H1 (cell line): ENCODE measurements around the gene IL17RE. TPM values are rescaled to one million over a fixed set of nuclear protein-coding genes. Genes with fewer than 3 reads are reported as not detected.

Experiments used
- CTCF ChIA-PET: fragments of 300-600 bp; sonication (Branson Sonifier 250); formaldehyde crosslinking; loops from one replicate; lab custom pipeline; 2021; ENCODE audit not compliant: partially characterized antibody; lab: Charles Lee
- POLR2A ChIA-PET: fragments of 300-600 bp; sonication (Branson Sonifier 250); formaldehyde crosslinking; loops from one replicate; lab custom pipeline; 2021; ENCODE audit warnings: inconsistent platforms; ENCODE audit not compliant: partially characterized antibody; lab: Charles Lee
- DNase-seq, 2 experiments: peaks; one replicate each; pipeline versions ENCODE4 v3.0.0 to v3.0.0-alpha.2; 2010 to 2022; ENCODE audit warnings: low spot score in 2 of 2, low read depth in 1 of 2, mixed read lengths in 1 of 2
- FAIRE-seq: peaks from 2 replicates; lab custom pipeline; 2011; peaks lifted over from hg19 to GRCh38; lab: Jason Lieb, UNC
- H2AFZ ChIP-seq: 2 replicates; pipeline ENCODE4 v1.8.1; 2012; ENCODE audit warnings: low read length, inconsistent platforms
- H2AK5ac ChIP-seq: 2 replicates; pipeline ENCODE4 v1.6.1; 2013; ENCODE audit warnings: low read depth, low read length
- H2BK120ac ChIP-seq: replicated peaks from 2 replicates; pipeline ENCODE3; 2013; ENCODE audit warnings: low read depth, low read length, inconsistent platforms
- H2BK12ac ChIP-seq: 2 replicates; pipeline ENCODE4 v1.6.1; 2013; ENCODE audit warnings: low read depth, low read length
- H2BK15ac ChIP-seq: 2 replicates; pipeline ENCODE4 v1.6.1; 2013; ENCODE audit warnings: low read length
- H2BK20ac ChIP-seq: 2 replicates; pipeline ENCODE4 v1.6.1; 2013; ENCODE audit warnings: low read length
- H2BK5ac ChIP-seq: 2 replicates; pipeline ENCODE4 v1.6.1; 2013; ENCODE audit warnings: low read depth, low read length
- H3K14ac ChIP-seq: 2 replicates; pipeline ENCODE4 v1.6.1; 2013; ENCODE audit warnings: inconsistent platforms; ENCODE audit not compliant: insufficient read length
- H3K18ac ChIP-seq: 2 replicates; pipeline ENCODE4 v1.6.1; 2013; ENCODE audit warnings: low read length; ENCODE audit errors: extremely low read depth
- H3K23ac ChIP-seq: 2 replicates; pipeline ENCODE4 v1.6.1; 2013; ENCODE audit warnings: inconsistent platforms; ENCODE audit not compliant: insufficient read length
- H3K23me2 ChIP-seq: 2 replicates; pipeline ENCODE4 v1.6.1; 2013; ENCODE audit warnings: low read depth, low read length
- H3K27ac ChIP-seq: 2 replicates; pipeline ENCODE4 v1.6.1; 2011; ENCODE audit warnings: low read depth, low read length, inconsistent platforms
- H3K27me3 ChIP-seq, 4 experiments: replicated peaks in 1 of 4; 1 replicate in 1 of 4; 2 replicates in 3 of 4; pipeline versions ENCODE4 v1.6.1 to v1.8.1; 2011 to 2013; ENCODE audit warnings: low read length in 3 of 4, mild to moderate bottlenecking in 3 of 4, inconsistent platforms in 2 of 4, mixed read lengths in 2 of 4, moderate library complexity in 1 of 4; ENCODE audit not compliant: control insufficient read depth in 3 of 4, insufficient read depth in 3 of 4; ENCODE audit errors: extremely low read depth in 1 of 4
- H3K36me3 ChIP-seq, 4 experiments: 2 replicates each; pipeline versions ENCODE4 v1.6.1 to v1.8.1; 2011 to 2013; ENCODE audit warnings: mild to moderate bottlenecking in 4 of 4, low read length in 3 of 4, moderate library complexity in 2 of 4, control low read depth in 1 of 4, inconsistent platforms in 1 of 4; ENCODE audit not compliant: insufficient read depth in 4 of 4, control insufficient read depth in 2 of 4
- H3K4ac ChIP-seq: replicated peaks from 2 replicates; pipeline ENCODE3; 2013; ENCODE audit warnings: low read length, low read depth, mixed read lengths, inconsistent platforms; ENCODE audit not compliant: insufficient read length
- H3K4me1 ChIP-seq, 4 experiments: replicated peaks in 1 of 4; 1 replicate in 1 of 4; 2 replicates in 3 of 4; pipeline versions ENCODE4 v1.6.1 to v1.8.1; 2011 to 2013; ENCODE audit warnings: low read length in 3 of 4, inconsistent platforms in 2 of 4, mixed read lengths in 1 of 4; ENCODE audit not compliant: insufficient read depth in 4 of 4, control insufficient read depth in 3 of 4
- H3K4me2 ChIP-seq, 2 experiments: 2 replicates each; pipeline versions ENCODE4 v1.6.1 to v1.8.1; 2011 to 2013; ENCODE audit warnings: low read depth in 2 of 2, low read length in 2 of 2, control low read depth in 1 of 2, inconsistent platforms in 1 of 2, mild to moderate bottlenecking in 1 of 2; ENCODE audit not compliant: insufficient read depth in 1 of 2
- H3K4me3 ChIP-seq, 4 experiments: fragments of 200-600, 300-600 bp in 1 of 4; sonication (generic), shearing (Covaris generic), sonication (Bioruptor Twin) in 1 of 4; 2 replicates each; pipeline versions ENCODE4 v1.5.1 to v1.8.1; 2011 to 2016; ENCODE audit warnings: low read length in 4 of 4, low read depth in 3 of 4, control low read depth in 2 of 4, inconsistent platforms in 2 of 4, mild to moderate bottlenecking in 2 of 4, mixed read lengths in 1 of 4, moderate library complexity in 1 of 4; ENCODE audit not compliant: insufficient read depth in 2 of 4; ENCODE audit errors: extremely low read depth in 1 of 4
- H3K56ac ChIP-seq: replicated peaks from 2 replicates; pipeline ENCODE3; 2013; ENCODE audit warnings: low read depth, mild to moderate bottlenecking, mixed read lengths, low read length, inconsistent platforms; ENCODE audit not compliant: insufficient read length
- H3K79me1 ChIP-seq: 2 replicates; pipeline ENCODE4 v1.6.1; 2013; ENCODE audit warnings: low read depth, low read length, control low read depth
- H3K79me2 ChIP-seq, 2 experiments: 2 replicates each; pipeline versions ENCODE4 v1.6.1 to v1.8.1; 2012 to 2013; ENCODE audit warnings: low read length in 2 of 2, mild to moderate bottlenecking in 2 of 2, inconsistent platforms in 1 of 2; ENCODE audit not compliant: insufficient read depth in 2 of 2, control insufficient read depth in 1 of 2
- H3K9ac ChIP-seq, 4 experiments: replicated peaks in 1 of 4; 1 replicate in 1 of 4; 2 replicates in 3 of 4; pipeline versions ENCODE4 v1.6.1 to v1.8.1; 2011 to 2013; ENCODE audit warnings: low read depth in 3 of 4, low read length in 3 of 4, control low read depth in 2 of 4, mild to moderate bottlenecking in 2 of 4, moderate library complexity in 2 of 4, inconsistent platforms in 1 of 4; ENCODE audit errors: extremely low read depth in 1 of 4
- H3K9me3 ChIP-seq, 2 experiments: 2 replicates each; pipeline versions ENCODE4 v1.6.1 to v1.8.1; 2012 to 2013; ENCODE audit warnings: mild to moderate bottlenecking in 2 of 2, moderate library complexity in 2 of 2, control low read depth in 1 of 2, inconsistent platforms in 1 of 2, low read depth in 1 of 2, low read length in 1 of 2, mixed read lengths in 1 of 2; ENCODE audit not compliant: insufficient read depth in 2 of 2
- H4K20me1 ChIP-seq, 2 experiments: replicated peaks in 1 of 2; 2 replicates each; pipeline versions ENCODE3 to v1.8.1; 2011 to 2013; ENCODE audit warnings: inconsistent platforms in 2 of 2, low read length in 2 of 2, mild to moderate bottlenecking in 1 of 2; ENCODE audit not compliant: insufficient read depth in 2 of 2, control insufficient read depth in 1 of 2
- H4K5ac ChIP-seq: 2 replicates; pipeline ENCODE4 v1.6.1; 2013; ENCODE audit warnings: low read length, low read depth, mixed read lengths, inconsistent platforms; ENCODE audit not compliant: insufficient read length
- H4K8ac ChIP-seq: 2 replicates; pipeline ENCODE4 v1.8.0; 2013; ENCODE audit warnings: mild to moderate bottlenecking, moderate library complexity, low read length, inconsistent platforms; ENCODE audit not compliant: insufficient read depth; ENCODE audit errors: extremely low read depth
- H4K91ac ChIP-seq: replicated peaks from 2 replicates; pipeline ENCODE3; 2013; ENCODE audit warnings: low read length, mixed read lengths, inconsistent platforms; ENCODE audit not compliant: insufficient read length
- ASH2L ChIP-seq: fragments of 200-600, 300-600 bp; sonication (generic); IDR thresholded peaks from one replicate; pipeline ENCODE4 v1.7.1; 2017; ENCODE audit warnings: low read length
- BACH1 ChIP-seq: IDR thresholded peaks from 2 replicates; pipeline ENCODE4 v1.6.1; 2012; ENCODE audit warnings: low read length, improper control_type of control experiment
- CBX8 ChIP-seq: fragments of 300-800, 300-1000 bp; sonication (generic); IDR thresholded peaks from 2 replicates; pipeline ENCODE4 v1.7.1; 2016; ENCODE audit warnings: low read depth, low read length, borderline replicate concordance
- CEBPB ChIP-seq: IDR thresholded peaks from 2 replicates; pipeline ENCODE4 v1.6.1; 2012; ENCODE audit warnings: low read depth, low read length
- CTBP2 ChIP-seq: IDR thresholded peaks from 2 replicates; pipeline ENCODE4 v1.7.0; 2011; ENCODE audit warnings: borderline replicate concordance, mild to moderate bottlenecking, moderate library complexity, mixed read lengths, low read length; ENCODE audit not compliant: insufficient read depth, insufficient read length
- GTF2F1 ChIP-seq: IDR thresholded peaks from 2 replicates; pipeline ENCODE4 v1.6.1; 2012; ENCODE audit warnings: low read depth, low read length, improper control_type of control experiment, borderline replicate concordance
- HDAC2 ChIP-seq, 2 experiments: fragments of 300-600 bp in 1 of 2; sonication (generic) in 1 of 2; IDR thresholded peaks; 2 replicates each; pipeline ENCODE4 v1.6.1; 2011 to 2012; ENCODE audit warnings: low read depth in 2 of 2, low read length in 2 of 2, mild to moderate bottlenecking in 2 of 2, moderate library complexity in 2 of 2, borderline replicate concordance in 1 of 2, inconsistent platforms in 1 of 2
- NRF1 ChIP-seq: IDR thresholded peaks from 2 replicates; pipeline ENCODE4 v1.6.1; 2011; ENCODE audit warnings: mild to moderate bottlenecking, low read depth, low read length, improper control_type of control experiment
- POLR2AphosphoS5 ChIP-seq: IDR thresholded peaks from 2 replicates; pipeline ENCODE4 v1.6.1; 2011; ENCODE audit warnings: low read depth, low read length
- RBBP5 ChIP-seq: IDR thresholded peaks from 2 replicates; pipeline ENCODE4 v1.7.1; 2012; ENCODE audit warnings: low read depth, mild to moderate bottlenecking, inconsistent platforms, low read length, moderate library complexity, borderline replicate concordance
- RFX5 ChIP-seq: IDR thresholded peaks from 2 replicates; pipeline ENCODE4 v1.6.1; 2011; ENCODE audit warnings: low read depth, low read length, improper control_type of control experiment, borderline replicate concordance
- RNF2 ChIP-seq: fragments of 200-900, 300-1000 bp; sonication (generic); IDR thresholded peaks from 2 replicates; pipeline ENCODE4 v1.7.1; 2016; ENCODE audit warnings: borderline replicate concordance, low read depth, mild to moderate bottlenecking, antibody characterized with exemption, low read length; ENCODE audit not compliant: poor library complexity, severe bottlenecking; ENCODE audit errors: missing control alignments
- SP2 ChIP-seq: IDR thresholded peaks from 2 replicates; pipeline ENCODE4 v1.6.1; 2012; ENCODE audit warnings: mild to moderate bottlenecking, low read length, inconsistent platforms
- TEAD4 ChIP-seq: IDR thresholded peaks from 2 replicates; pipeline ENCODE4 v1.6.1; 2012; ENCODE audit warnings: low read depth, low read length, inconsistent platforms, mixed read lengths
- WGBS, 2 experiments: shearing (Covaris generic) in 1 of 2; methylation state at CpG; one replicate each; pipeline versions ENCODE4 v1.1.6 to v1.1.7; 2013 to 2015; ENCODE audit warnings: low lambda C conversion rate in 2 of 2, mixed read lengths in 2 of 2, inconsistent platforms in 1 of 2, low coverage in 1 of 2, missing lambda C conversion rate in 1 of 2; ENCODE audit not compliant: insufficient replicate concordance in 2 of 2, insufficient coverage in 1 of 2, insufficient read length in 1 of 2; ENCODE audit errors: extremely low coverage in 1 of 2, missing lambda C conversion rate in 1 of 2; 5-methylcytosine and 5-hydroxymethylcytosine counted together
- polyA plus RNA-seq, 7 experiments: library from polyadenylated mRNA; depleted of rRNA in 3 of 7; stranded (reverse) in 5 of 7; unstranded in 2 of 7; fragments of >200 nt in 5 of 7; fragments of 200-250 nt in 2 of 7; gene quantifications; 1 replicate in 5 of 7; 2 replicates in 1 of 7; 4 replicates in 1 of 7; pipeline versions ENCODE4 v1.2.1 to v1.2.3, GENCODE V29; 2011 to 2013; ENCODE audit warnings: missing spikeins in 2 of 7, mixed read lengths in 2 of 7
- total RNA-seq: library from RNA; stranded (reverse); fragmentation: NEBNext Ultra II Directional; extraction: Animal tissue kit (Norgen Biotek cat#: 25700); gene quantifications from 2 replicates; pipeline ENCODE4 v1.2.1, GENCODE V29; 2021

The IL17RE gene
- total and polyA plus RNA-seq, 2 of the 8 experiments (the other 6 are each of a cell fraction or from before 2014, with no cell fraction given) = 3.4 to 4.9 TPM

DNA sequence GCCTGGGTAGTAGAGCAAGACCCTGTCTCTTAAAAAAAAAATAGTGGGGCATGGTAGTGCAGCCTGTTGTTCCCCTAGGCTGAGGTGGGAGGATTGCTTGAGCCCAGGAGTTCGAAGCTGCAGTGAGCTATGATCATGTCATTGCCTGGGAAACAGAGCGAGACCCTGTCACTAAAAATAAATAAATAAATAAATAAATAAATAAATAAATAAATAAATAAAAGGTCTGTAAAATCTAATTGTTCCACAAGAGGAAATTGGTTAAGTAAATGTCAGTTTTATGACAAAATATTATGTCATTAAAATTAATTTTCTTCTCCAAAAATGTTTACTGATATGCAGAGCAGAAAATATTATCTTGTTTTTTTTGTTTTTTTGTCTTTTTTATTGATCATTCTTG is 36.3 kb downstream of the IL17RE start:
- no peak overlapping the region for H2BK15ac ChIP-seq
- H3K4me3 ChIP-seq = no peak overlapping the region
- H3K4me2 ChIP-seq = no peak overlapping the region
- no peak overlapping the region for H4K8ac ChIP-seq
- FAIRE-seq (no peak), DNase-seq (no peak)
- peaks cover 0 to 4% of the 10 kb centered on the region in 2 experiments; a peak in 1 of 4 replicates for H3K9me3 ChIP-seq
- H3K36me3 ChIP-seq = no peaks in the 10 kb centered on the region
- no peak overlapping the region for H3K23ac ChIP-seq
- H2AK5ac ChIP-seq = no peak overlapping the region
- H2BK120ac ChIP-seq = no peak overlapping the region
- no peak overlapping the region for H4K5ac ChIP-seq
- H3K79me2 ChIP-seq = no peaks in the 10 kb centered on the region
- no peak overlapping the region for H2BK5ac ChIP-seq
- H4K91ac ChIP-seq = no peak overlapping the region
- peaks cover 5% of the 10 kb centered on the region; the same call in 1 of the 2 replicates for H3K23me2 ChIP-seq
- TF ChIP-seq CTBP2 (no peak), RBBP5 (no peak), ASH2L (no peak), TEAD4 (no peak), RNF2 (no peak), SP2 (no peak), RFX5 (no peak), NRF1 (no peak), CEBPB (no peak), POLR2AphosphoS5 (no peak), HDAC2 (IDR thresholded peaks at IDR 0.05; ENCODE audit: borderline replicate concordance in 1 of 2, low read depth in 2 of 2, low read length in 2 of 2) (no peak), CBX8 (no peak), GTF2F1 (no peak), BACH1 (no peak)
- no peak overlapping the region for H3K27ac ChIP-seq
- H3K27me3 ChIP-seq = no peaks in the 10 kb centered on the region
- no peak overlapping the region for H3K14ac ChIP-seq
- H3K56ac ChIP-seq = no peak overlapping the region
- H3K4me1 ChIP-seq = peaks cover 0 to 7% (median 4%) of the 10 kb centered on the region in 4 experiments; a peak in 6 of 7 replicates
- no peak overlapping the region for H2AFZ ChIP-seq
- POLR2A ChIA-PET = interaction anchor here (0.7 kb wide), 2 partner anchors 78 to 235 kb away, joined by 3 read pairs; no protein-coding TSS in a partner anchor
- H2BK12ac ChIP-seq = no peak overlapping the region
- no peaks in the 10 kb centered on the region for H3K79me1 ChIP-seq
- 97% methylated on average over 2 of the region's 2 CpGs; no CpG with 5 or more reads in 1 of the 2 experiments for WGBS, 2 experiments
- no peak overlapping the region for H2BK20ac ChIP-seq
- CTCF ChIA-PET = interaction anchor here (1.1 to 1.6 kb wide), 3 partner anchors 8 to 119 kb away, joined by 3 to 5 read pairs (median 5); no protein-coding TSS in a partner anchor
- H4K20me1 ChIP-seq = no peaks in the 10 kb centered on the region
- no peak overlapping the region for H3K18ac ChIP-seq
- no peak overlapping the region for H3K9ac ChIP-seq
- no peak overlapping the region for H3K4ac ChIP-seq
